GF-D8 (cell line): Measurements from ENCODE around the gene SPTBN5.

Source experiments
- DNase-seq: peaks from one replicate; lab custom pipeline; 2025; lab: John Stamatoyannopoulos, UW

Gene SPTBN5

DNA sequence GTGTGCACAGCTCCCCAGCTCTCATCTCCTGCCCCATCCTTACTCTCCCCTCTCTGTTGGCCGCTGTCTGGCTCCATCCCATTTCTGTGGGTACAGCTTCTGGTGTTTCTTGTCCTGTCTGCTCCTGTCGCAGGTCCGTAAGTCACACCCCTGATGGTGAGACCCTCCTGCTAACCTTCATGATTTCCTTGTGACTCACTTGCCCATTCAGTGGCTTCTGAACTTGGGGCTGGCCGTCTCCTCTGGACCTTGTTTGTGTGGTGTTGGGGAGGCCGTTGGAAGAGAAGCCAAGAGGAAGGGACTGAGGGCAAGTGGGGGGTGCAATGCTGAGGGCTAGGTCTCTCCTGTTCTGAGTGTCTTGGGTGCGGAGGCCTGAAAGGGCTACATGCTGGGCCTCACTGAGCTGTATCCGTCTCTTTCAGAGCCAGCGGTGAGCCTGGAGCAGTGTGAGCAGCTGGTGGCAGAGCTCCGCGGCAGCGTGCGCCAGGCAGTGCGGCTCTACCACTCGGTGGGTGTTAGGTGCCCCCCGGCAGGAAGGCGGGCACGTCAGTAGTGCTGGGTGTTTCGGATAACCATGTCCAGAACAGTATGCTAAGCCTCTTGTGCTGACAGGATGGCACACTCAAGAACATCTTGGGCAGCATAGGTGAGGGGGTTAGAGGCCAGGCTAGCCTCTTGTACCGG lies 69.6 kb downstream of the SPTBN5 start:
- DNase-seq, result no peak

DNA sequence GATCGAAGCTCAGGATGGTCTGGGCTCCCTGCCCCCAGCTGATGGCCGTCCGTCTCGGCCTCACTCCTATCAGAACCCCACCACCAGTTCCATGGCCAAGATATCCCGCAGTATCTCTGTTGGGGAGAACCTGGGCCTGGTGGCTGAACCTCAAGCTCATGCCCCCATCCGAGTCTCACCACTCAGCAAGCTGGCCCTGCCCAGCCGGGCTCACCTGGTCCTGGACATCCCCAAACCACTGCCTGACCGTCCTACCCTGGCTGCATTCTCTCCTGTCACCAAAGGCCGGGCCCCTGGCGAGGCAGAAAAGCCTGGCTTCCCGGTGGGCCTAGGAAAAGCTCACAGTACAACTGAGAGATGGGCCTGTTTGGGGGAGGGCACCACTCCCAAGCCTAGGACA lies 70.4 kb downstream of the SPTBN5 start:
- no peak for DNase-seq

DNA sequence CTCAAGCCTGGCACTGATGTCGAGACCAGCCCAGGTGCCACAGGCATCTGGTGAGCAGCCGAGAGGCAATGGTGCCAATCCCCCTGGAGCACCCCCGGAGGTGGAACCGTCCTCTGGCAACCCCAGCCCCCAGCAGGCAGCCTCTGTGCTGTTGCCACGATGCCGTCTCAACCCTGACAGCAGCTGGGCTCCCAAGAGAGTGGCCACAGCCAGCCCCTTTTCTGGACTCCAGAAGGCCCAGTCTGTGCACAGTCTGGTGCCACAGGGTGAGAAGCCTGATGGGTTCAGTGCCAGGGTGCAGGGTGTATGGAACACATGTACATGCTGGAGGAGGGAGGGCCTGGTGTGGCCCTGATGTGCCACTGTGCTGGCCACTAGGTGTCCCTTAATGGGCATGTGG lies 70.9 kb downstream of the SPTBN5 start:
- DNase-seq, result no peak

DNA sequence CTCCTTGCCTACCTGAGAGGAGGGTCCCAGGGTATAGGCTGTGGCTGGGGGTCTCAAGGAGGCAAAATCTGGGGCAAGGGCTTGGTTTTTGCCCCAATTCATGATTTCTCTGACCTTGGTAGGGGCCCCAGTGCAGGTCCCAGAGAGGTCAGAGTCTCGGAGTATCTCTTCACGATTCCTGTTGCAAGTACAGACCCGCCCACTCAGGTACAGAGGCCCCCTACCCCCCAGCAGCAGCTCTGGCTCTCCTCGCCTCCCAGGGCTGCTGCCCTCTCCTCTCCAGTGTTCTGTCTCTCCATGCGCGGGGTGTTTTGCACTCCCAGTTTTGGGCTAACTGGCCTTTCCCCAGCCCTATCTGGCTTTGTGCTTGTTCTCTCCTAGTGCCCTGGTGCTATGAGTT lies 71.4 kb downstream of the SPTBN5 start:
- no peak for DNase-seq

DNA sequence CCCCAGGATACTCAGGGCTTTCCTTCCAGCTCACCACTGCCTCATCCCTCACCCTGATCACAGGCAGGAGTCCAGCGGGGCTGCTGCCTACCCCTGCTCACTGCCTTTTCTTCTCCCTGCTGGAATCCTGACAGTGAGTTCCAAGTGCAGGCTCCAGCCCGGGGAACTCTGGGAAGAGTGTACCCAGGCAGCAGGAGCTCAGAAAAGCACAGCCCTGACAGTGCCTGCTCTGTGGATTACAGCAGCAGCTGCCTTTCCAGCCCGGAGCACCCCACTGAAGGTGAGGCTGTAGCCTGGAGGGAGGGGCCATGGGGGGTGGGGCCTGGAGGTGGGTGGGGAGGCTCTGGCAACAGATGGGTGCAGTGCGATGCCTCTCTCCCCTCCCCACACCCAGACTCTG lies 72.0 kb downstream of the SPTBN5 start:
- DNase-seq, result no peak

DNA sequence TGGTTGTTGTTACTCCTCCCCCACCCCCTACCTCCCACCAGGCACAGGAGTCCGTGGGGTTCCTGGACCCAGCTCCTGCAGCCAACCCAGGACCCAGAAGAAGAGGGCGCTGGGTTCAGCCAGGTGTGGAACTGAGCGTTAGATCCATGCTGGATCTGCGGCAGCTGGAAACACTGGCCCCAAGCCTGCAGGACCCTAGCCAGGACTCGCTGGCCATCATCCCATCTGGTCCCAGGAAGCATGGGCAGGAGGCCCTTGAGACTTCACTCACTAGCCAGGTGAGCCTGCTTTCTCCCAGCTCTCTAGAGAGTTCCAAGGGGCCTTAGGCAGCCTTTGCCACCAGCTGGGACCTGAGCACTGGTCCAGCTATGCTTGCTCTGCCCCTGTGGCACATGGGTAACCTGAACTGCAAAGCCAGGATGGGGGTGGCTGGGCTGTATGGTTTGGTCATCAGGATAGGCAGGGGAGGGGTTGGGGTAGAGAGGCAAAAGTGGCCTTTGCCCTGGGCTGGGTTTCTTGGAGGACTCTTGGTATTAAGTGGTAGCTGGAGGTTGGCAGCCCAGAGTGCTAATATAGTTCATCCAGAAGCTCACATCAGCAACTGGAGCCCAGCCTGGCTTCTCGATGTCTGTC lies 72.9 kb downstream of the SPTBN5 start:
- no peak for DNase-seq

DNA sequence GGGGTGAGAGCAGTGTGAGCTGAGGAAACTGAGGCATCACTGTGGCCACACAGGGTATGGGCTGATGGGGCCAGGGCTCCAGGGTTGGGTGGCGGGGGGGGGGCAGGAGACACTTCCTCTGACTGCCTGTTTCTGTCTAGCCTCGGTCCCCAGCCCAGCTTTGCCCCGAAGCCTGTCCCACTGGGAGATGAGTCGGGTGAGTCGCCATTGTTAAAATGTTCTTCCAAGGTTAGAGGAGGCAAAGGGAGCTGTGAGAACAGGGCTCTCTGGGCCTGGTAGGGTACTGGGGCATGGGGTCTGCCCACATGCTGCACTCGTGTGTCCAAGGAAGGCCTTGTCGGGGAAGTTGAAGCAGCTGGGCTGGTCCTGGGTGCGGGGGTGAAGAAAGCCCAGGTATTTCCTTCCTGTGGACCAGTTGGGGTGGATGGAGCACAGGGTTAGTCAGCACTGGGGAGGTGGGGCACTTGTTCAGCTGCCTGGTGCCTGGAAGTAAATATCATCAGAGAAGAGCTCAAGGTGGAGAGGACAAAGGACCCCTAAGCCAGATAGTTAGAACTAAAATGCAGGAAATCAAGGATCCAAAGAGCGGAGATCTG lies 74.3 kb downstream of the SPTBN5 start:
- no peak for DNase-seq

DNA sequence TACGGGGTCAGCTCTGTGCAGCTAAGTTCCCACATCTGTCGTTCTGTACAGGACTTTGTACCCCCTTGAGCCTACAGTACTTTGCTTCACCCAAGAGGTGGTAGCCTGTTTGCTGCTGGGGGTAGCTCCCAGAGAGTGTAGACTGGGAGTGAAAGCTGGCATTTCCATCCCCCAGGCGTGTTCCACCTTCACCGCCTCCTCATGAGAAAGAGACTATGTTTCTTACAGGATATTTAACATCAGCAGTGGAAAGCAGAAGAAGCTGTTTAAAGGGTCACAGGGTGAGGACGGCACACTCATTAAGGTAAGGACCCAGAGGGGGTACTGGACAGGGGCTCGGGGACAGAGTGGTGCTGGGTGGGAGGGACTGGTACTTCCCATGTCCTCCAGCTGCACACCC lies 76.1 kb downstream of the SPTBN5 start:
- no peak for DNase-seq

DNA sequence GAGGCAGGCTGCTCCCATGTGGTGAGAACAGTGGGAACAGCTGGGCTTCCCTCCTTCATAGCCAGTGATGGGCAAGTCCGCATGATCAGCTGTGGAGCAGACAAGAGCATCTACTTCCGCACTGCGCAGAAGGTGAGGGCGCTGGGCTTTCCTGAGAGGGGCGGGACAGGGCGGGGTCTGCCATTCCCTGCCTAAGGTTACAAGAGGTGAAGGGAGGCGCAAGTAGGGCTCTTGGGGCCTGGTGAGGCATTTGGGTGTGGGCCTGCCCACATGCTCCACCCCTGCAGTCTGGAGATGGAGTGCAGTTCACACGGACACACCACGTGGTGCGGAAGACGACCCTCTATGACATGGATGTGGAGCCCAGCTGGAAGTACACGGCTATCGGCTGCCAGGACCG lies 76.5 kb downstream of the SPTBN5 start:
- no peak for DNase-seq

DNA sequence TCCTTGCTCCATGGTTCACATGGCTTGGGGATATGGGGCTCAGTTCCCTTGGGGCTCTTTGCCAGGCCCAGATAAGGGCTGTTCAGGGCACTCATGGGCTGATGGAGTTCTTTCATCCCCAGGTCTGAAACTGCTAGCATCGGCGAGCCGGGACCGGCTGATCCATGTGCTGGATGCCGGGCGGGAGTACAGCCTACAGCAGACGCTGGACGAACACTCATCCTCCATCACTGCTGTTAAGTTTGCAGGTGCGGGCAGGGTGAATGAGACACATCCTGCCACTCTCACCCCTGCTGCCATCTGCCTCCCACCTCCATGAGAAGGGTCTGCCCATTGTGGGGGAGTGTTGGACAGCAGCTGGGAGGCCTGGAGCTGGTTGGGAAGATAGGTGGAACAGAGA lies 77.1 kb downstream of the SPTBN5 start:
- no peak for DNase-seq

DNA sequence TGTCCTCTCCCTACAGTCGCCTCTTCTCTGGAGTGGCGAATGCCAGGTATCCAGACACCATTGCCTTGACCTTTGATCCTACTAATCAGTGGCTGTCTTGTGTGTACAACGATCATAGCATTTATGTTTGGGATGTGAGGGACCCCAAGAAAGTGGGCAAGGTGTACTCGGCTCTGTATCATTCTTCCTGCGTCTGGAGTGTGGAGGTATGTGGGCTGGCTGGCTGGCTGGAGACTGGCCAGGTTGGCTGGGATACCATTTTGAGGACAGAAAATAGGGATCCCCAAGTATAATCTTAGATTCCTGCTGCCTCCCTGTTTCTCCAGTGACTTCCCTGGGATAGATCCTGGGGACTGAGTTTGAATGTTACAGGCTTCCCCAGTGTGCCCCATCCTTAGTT lies 79.3 kb downstream of the SPTBN5 start:
- DNase-seq, result no peak

DNA sequence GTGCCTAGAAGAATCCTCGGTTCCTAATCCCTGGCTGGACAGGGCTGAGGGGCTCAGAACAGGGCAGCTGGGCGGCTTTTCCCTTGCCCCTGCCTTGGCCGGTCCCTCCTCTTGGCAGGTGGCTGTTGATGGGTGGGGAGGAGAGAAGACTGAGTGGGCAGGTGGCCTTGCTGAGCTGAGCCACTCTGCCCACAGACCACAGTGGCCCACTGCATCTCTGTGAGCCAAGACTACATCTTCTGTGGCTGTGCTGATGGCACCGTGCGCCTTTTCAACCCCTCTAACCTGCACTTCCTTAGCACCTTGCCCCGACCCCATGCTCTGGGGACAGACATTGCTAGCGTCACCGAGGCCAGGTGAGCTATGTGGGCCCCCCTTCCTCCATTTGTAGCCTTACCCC lies 80.4 kb downstream of the SPTBN5 start:
- no peak for DNase-seq

DNA sequence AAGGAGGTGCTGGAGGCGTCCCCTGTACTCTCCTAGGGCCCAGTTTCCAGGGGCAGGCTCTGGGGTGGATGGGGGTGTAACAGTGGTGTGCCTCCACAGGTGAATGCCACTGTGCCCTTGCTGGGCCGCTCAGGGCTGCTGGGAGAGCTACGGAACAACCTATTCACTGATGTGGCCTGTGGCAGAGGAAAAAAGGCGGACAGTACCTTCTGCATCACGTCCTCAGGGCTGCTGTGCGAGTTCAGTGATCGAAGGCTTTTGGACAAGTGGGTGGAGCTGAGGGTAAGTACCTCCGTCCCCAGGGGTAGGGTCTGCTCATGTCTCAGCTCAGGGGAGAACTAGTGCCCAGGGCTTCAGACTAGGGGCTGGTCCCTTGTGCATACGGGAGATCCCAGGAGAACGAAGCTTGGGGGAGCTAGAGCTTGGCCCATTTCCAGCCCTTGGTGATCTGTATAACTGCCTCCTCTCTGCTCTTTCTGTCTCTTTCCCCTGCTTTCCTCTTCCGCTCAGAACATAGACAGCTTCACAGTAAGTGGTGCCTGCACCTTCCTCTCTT lies 81.0 kb downstream of the SPTBN5 start:
- DNase-seq, result no peak

DNA sequence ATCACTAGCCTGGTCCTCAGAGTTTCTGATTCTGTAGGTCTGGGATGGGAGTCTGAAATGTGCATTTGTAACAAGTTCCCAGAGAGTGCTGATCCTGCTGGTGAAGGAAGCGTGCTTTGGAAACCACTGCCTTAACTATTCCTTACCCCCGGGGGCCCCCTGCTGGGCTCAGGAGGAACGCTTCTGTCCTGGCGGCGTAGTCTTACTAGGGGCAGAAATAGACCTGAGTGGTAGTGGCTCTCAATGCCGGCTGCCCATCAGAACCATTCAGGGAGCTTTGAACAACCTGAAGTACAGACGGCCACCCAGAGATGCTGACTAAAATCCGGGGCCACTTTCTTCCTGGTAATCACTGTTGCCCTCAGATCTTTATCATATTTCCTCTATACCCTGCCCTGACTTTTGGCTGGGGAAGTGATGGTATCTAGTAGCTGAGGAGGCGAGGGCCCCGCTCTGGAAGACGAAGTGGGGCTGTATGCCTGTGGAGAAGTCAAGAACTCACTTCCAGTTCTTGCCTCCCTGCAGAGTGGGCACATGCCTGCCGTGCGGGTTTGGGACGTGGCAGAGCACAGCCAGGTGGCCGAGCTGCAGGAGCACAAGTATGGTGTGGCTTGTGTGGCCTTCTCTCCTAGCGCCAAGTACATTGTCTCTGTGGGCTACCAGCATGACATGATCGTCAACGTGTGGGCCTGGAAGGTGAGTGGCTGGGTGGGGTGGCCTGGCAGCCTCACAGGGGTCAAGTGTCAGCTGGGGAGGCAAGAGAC lies 82.2 kb downstream of the SPTBN5 start:
- DNase-seq, result peak; percentile 31

DNA sequence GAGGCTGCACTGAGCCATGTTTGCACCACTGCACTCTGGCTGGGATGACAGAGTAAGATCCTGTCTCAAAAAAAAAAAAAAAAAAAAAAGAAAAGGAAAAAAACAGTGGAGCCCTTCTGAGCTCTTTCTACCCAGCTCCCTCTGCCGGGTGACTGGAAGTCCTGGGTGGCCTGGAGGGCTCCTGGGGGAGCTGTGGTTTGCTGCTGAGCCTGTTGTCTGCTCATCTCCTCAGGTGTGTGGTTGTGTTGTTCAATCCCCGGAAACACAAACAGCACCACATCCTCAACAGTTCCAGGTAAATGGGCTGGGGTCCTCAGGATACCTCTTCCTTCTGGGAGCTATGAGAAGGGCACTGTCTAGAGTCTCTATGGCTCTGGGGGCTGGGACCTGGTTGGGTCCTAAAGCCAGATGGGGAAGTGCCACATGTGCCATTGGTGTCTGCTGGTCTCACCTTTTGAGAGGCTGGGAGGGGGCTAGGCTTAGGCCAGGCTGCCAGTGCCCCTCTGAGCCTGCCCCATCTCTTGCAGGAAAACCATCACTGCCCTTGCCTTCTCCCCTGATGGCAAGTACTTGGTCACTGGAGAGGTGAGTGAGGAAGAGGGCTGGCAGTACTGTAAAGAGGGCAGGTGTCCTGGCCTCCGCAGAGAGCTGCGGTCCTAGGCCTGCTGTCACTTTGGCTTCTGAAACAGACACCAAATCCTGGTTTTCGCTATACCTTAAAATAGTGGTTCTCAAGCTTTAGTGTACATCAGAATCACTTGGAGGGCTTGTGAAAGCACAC lies 83.0 kb downstream of the SPTBN5 start:
- DNase-seq, result no peak

DNA sequence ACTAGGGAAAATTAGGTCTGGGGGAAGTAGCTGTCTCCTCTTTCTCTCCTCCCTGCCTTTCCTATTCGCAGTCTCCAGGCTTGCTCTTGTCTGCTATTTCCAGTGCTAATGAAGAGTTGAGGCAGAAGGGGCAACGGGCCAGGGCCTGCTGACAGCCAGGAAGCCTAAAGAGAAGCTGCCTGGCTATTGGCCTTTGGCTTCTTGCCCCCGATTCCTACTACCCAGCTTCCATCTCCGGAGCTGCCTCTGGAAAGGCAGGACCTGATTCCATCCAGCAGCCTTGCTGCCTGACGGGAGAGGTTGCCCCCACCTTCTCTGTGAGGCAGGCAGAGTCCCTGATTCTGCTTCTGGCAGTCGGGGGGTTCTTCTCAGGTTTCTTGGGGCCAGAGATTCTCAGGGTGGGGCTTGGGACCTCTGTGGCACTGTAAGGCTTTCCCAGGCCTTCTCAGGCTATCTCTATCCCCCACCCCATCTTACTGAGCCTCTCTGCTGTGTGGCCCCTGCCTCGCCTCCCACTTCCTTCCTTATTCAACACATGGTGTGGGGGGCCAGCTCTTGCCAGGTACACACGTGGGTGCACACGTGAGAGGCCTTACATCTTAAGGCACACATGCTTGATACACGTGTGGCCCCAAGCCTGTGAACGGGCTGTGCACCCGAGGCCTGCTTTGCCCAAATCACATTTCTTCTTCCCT lies 84.2 kb downstream of the SPTBN5 start:
- DNase-seq, result peak; percentile 28

DNA sequence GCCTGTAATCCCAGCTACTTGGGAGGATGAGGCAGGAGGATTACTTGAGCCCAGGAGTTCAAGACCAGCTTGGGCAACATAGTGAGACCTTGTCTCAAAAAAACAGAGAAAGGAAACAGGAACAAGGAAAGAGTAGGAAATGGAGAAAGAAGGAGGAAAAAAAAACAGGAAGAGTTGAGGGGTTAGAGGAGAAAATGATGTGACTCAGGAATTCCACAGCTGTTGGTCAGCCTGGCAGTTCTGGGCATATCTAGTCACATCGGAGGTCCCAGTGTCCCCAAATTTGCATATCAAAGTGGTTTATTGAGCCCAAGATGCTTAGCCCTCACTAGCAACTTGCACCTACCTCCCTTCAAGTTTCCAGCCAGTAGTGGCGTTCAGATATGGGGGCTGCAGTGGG lies 84.7 kb downstream of the SPTBN5 start:
- no peak for DNase-seq

DNA sequence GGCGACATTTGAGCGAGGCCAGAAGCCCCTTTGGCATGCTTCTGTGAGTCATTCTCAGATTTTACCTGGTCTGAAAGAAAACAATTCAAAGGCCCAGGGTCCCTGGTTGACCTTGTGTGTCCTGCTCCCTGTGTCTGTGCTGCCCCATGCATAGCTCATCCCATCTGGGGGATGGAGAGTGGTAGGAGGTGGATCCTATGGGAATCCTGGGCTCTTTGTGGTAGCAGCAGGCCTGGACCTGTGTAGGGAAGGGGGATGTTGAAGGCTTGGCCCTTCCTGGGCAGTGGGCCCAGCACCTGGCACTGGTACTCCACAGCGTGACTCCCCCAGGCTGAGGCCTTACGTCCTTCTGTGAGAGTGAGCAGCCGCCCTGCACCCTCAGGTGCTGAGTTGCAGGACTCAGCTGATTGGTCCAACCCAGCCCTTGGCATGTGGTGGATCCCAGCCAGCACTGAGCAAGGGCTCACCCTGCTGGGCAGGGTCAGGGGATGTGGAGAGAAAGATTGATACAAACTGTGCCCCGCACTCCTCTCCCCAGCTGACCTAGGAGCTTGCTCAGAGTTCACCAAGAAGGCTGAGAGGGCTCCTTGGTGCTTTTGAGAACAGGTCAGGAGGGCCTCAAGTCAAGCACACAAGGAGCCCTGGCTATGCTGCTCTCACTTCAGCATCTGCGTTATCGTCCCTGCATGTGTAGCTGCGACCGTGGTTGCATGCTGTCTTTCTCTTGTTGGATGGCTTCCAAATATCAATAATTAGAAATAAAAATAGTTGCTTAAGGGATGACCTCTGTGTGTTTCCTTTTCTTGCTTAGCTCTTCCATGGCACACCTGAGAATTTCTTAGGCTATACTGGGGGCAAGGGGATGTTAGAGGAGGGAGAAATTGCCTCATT lies 87.3 kb downstream of the SPTBN5 start:
- no peak for DNase-seq

DNA sequence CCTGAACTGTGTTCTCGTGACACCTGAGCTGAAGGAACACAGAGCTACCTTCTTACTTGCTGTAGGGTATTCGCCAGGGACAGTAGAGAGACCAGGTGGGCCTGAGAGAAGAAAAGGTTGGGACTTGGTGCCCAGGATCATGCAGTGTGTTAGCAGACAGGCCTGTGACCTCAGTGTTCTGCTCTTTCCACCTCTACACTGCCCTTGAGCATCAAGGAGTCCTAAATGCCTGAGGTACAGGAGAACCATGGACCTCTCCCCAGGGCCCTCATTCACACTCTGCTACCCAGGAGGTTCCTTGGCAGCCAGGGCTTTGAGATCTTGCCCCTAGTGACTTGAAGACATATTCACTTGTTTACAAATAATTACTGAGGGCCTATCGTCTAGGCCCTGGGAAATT lies 88.1 kb downstream of the SPTBN5 start:
- DNase-seq, result no peak
